ENCODE results near the gene TPSD1.
"Not testable (repeated sequence)": the region's sequence is repeated elsewhere in the genome, so short reads cannot be mapped to it uniquely, and the experiment has no call there.

DNA sequence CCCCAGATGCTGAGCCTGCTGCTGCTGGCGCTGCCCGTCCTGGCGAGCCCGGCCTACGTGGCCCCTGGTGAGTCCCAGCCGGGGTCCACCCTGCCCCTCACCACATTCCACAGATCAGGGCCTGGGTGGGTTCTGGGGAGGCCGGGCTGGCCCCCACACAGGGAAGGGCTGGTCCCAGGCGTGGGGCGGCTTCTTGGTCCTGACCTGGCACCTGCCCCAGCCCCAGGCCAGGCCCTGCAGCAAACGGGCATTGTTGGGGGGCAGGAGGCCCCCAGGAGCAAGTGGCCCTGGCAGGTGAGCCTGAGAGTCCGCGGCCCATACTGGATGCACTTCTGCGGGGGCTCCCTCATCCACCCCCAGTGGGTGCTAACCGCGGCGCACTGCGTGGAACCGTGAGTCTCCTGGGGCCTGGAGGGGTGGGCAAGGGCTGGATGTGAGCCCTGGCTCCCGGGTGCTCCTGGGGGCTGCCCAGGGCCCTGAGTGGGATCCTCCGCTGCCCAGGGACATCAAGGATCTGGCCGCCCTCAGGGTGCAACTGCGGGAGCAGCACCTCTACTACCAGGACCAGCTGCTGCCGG lies 516 bp downstream of the TPSD1 start:
- not testable (repeated sequence) for TF ChIP-seq BRCA1 (IDR thresholded peaks at IDR 0.05; ENCODE audit: low read depth, low read length); SP1 (IDR thresholded peaks at IDR 0.05; ENCODE audit: low read depth, low read length); POLR2AphosphoS5 (IDR thresholded peaks at IDR 0.05; ENCODE audit: low read length)
- TF ChIP-seq, protein P1, sequence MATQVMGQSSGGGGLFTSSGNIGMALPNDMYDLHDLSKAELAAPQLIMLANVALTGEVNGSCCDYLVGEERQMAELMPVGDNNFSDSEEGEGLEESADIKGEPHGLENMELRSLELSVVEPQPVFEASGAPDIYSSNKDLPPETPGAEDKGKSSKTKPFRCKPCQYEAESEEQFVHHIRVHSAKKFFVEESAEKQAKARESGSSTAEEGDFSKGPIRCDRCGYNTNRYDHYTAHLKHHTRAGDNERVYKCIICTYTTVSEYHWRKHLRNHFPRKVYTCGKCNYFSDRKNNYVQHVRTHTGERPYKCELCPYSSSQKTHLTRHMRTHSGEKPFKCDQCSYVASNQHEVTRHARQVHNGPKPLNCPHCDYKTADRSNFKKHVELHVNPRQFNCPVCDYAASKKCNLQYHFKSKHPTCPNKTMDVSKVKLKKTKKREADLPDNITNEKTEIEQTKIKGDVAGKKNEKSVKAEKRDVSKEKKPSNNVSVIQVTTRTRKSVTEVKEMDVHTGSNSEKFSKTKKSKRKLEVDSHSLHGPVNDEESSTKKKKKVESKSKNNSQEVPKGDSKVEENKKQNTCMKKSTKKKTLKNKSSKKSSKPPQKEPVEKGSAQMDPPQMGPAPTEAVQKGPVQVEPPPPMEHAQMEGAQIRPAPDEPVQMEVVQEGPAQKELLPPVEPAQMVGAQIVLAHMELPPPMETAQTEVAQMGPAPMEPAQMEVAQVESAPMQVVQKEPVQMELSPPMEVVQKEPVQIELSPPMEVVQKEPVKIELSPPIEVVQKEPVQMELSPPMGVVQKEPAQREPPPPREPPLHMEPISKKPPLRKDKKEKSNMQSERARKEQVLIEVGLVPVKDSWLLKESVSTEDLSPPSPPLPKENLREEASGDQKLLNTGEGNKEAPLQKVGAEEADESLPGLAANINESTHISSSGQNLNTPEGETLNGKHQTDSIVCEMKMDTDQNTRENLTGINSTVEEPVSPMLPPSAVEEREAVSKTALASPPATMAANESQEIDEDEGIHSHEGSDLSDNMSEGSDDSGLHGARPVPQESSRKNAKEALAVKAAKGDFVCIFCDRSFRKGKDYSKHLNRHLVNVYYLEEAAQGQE (IDR thresholded peaks at IDR 0.05; ENCODE audit: low read depth, low read length), result not testable (repeated sequence)
- TF ChIP-seq, protein P2, sequence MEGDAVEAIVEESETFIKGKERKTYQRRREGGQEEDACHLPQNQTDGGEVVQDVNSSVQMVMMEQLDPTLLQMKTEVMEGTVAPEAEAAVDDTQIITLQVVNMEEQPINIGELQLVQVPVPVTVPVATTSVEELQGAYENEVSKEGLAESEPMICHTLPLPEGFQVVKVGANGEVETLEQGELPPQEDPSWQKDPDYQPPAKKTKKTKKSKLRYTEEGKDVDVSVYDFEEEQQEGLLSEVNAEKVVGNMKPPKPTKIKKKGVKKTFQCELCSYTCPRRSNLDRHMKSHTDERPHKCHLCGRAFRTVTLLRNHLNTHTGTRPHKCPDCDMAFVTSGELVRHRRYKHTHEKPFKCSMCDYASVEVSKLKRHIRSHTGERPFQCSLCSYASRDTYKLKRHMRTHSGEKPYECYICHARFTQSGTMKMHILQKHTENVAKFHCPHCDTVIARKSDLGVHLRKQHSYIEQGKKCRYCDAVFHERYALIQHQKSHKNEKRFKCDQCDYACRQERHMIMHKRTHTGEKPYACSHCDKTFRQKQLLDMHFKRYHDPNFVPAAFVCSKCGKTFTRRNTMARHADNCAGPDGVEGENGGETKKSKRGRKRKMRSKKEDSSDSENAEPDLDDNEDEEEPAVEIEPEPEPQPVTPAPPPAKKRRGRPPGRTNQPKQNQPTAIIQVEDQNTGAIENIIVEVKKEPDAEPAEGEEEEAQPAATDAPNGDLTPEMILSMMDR (IDR thresholded peaks at IDR 0.05 in 2 of 3, conservative IDR thresholded peaks at IDR 0.05 in 1 of 3; ENCODE audit: control insufficient read depth in 2 of 3, extremely low read depth in 1 of 3, insufficient read depth in 1 of 3, low read depth in 3 of 3, low read length in 3 of 3), result not testable (repeated sequence)
